Thyroid gland (tissue), 4 donors: ENCODE results near the gene RPS21.

ENCODE experiments used
- CTCF ChIP-seq, 6 experiments: fragments of 200-600 bp in 3 of 6; fragments of 450-650 bp in 3 of 6; sonication (generic) in 3 of 6; IDR thresholded peaks; one replicate each; pipeline ENCODE4 v1.5.1; 2016 to 2019; ENCODE audit warnings: antibody characterized with exemption in 6 of 6, mild to moderate bottlenecking in 2 of 6, inconsistent platforms in 1 of 6, moderate library complexity in 1 of 6
- POLR2A ChIP-seq, 2 donors: fragments of 450-650 bp; IDR thresholded peaks; one replicate each; pipeline ENCODE4 v1.6.1; 2017; ENCODE audit warnings: antibody characterized with exemption in 2 of 2, mild to moderate bottlenecking in 2 of 2, moderate library complexity in 1 of 2

- TF ChIP-seq CTCF (IDR thresholded peaks at IDR 0.05) (no peak), POLR2A (IDR thresholded peaks at IDR 0.05) (no peak)
Measured at GRCh38 chr20:62374331-62375152, 12.4 kb upstream of the RPS21 start.
